GM21360 (cell line): ENCODE results near the gene IL7R.
"Not testable (repeated sequence)": the region's sequence is repeated elsewhere in the genome, so short reads cannot be mapped to it uniquely, and the experiment has no call there.

Source experiments
- ATAC-seq: cut with Tn5 transposase; IDR thresholded peaks from one replicate; pipeline ENCODE4 v1.9.1; 2021; ENCODE audit warnings: mild to moderate bottlenecking, moderate library complexity; ENCODE audit not compliant: unreplicated experiment

IL7R gene

DNA sequence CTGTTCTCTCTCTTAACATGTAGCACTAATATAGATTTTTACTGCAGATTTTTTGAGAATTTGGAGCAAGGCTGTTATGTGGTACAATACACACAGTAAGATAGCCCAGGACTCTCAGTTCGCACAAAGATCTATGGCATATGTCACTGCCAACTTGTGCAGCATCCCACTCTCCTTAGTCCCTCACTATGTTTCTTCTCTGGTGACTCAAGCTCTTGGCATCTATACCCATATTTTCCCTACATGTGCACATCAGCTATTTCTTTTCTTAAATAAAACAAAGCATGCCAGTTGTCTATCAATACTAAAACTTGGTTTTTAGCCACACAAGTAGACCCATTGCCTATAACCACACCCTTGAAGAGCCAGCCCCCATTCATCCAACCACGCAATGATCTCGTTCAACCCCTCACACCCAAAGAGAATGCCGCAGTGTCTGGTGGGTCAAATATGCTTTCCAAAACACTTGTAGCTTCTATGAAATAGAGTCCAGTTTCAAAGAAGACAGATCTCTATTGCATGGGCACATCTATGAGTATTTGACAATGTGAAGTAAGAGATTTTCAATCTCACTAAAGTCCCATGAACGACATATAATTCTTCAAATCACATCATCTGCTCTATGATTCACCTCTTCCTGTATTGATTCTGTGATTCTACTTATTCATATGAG, 18.2 kb upstream of the IL7R start:
- no peak for ATAC-seq

DNA sequence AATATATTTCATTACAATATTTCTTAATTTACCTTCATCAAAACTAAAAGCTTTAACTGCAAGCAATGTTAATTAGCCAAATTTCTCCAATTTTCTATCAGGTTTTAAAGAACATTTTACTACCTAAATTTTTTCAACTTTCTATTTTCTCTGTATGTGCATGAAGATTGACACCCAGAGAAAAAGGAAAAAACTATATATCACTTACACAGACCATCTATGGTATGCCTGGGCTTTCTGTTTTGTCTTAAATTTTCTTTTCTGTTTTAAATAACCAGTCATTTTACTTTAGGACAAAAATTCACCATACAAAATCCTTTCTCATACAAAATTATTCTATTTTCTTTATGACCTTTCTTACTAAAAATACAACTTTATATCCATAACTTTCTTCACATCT, 13.8 kb upstream of the IL7R start:
- ATAC-seq, result no peak

DNA sequence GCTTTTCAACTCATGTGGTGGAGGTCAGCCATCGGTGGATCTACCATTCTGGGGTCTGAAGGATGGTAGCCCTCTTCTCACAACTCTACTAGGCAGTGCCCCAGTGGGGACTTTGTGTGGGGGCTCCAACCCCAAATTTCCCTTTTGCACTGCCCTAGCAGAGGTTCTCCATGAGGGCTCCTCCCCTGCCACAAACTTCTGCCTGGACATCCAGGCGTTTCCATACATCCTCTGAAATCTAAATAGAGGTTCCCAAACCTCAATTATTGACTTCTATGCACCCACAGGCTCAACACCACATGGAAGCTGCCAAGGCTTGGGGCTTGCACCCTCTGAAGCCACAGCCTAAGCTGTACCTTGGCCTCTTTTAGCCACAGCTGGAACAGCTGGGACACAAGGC, 11.2 kb upstream of the IL7R start:
- not testable (repeated sequence) for ATAC-seq

DNA sequence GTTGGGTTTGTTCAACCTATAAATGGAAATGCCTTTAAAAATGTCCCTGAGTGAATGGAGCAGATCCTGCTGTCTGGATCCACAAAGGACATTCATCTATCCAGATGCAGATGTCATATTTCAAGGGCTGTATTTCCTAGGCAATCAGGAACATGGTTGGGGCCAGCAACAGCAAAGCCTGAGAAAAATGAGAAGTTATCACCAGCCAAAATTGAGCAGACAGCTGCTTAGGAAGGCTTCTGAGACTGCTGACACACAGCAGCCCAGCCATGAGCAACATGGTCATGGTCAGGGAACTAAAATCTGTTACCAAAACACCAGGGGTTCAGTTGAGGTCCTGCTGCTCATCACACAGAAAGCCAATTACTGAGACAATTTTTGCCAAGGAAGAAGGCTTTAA, 9.2 kb upstream of the IL7R start:
- ATAC-seq, result no peak

DNA sequence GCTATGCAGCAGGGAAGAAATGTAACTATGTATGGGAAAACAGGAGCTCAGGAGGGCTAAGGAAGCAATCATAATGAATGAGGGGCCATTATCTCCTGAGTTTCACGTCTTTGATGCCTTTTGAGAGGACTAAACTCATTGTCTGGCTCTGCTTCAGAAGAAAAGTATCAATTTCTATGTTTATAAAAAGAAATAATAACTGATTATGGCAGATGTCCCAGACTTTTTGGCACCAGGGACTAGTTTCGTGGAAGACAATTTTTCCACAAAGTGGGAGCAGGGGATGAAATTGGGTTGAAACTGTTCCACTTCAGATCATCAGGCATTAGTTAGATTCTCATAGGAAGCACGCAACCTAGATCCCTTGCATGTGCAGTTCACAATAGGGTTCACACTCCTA, 8.7 kb upstream of the IL7R start:
- no peak for ATAC-seq

DNA sequence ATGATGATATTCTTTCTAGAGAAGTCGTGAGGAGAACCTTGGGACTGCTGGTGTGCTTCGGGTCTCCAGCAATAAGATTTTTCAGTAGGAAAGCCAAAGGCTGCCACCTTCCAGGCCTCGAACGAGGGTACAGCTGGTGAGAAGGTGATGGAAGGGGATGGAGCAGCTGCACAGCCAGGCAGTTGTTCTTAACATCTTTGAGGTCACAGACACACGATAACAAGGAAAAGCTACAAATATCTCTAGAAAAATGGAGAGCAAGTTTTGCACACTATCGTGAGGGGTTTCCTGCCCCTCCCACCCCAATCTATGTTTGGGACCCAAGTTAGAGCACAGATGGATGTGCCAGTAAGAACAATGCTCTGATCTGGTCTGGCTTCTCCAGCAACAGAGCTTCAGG, 6.8 kb upstream of the IL7R start:
- ATAC-seq, result no peak

DNA sequence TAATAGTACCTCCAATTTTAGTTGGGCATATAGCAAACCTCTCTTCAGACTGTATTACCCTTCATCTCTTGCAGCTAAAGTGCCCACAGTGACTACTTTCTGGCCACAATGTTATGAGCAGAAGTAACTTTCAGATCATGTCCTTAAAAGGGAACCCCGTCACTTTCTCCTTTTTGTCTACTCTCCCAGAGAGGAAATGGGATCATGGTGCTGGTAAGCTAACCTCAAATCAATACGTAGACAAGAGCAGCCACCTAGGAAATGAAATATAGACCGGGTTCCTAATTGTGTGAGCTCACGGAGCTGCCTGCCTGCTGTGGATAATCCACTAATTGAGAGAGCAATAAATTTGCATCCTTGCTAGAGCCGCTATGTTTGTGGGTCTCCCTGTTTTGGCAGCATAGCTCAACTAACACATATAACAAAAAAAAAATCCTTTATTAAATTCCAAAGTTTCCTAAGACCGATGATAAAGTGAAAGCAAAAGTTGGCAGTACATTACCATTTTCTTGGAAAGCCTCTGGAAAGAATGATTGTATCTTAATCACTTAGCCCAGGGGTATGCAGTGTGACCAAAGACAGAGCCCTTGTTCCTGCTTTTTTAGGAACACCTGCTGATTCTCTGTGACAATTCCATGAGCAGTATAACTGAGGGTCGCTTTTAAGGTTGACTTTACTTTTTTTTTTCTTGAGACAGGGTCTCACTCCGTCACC, 5.6 kb upstream of the IL7R start:
- no peak for ATAC-seq

DNA sequence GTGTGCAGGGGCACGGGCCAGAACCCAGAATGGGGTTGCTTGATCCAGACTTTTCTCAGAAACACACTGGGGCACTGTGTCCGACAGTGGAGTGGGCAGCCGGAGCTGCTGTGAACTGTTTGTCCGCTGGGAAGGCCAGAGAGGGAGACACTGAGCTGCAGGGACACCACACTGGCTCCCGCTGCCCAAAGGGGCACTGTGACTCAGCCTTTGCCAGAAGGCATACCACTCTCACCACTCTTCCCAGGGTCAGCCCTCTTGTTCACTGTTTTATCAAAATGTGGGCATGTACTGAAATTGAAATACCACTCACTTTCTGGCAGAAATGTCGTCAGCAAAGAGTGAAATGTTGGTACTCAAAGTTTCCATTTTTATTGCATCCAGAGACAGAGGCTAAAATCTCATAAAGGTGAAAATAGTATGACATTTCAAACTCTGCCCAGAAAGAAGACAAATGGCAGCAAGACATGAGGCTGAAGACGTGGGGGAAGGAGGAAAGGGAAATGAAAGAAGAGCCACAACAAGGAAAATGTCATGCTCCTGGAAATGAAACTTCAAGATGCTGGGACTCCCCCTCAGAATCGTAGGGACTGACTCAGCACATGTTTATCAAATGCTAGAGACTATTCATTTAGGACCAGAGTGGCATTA, 4.5 kb upstream of the IL7R start:
- no peak for ATAC-seq

DNA sequence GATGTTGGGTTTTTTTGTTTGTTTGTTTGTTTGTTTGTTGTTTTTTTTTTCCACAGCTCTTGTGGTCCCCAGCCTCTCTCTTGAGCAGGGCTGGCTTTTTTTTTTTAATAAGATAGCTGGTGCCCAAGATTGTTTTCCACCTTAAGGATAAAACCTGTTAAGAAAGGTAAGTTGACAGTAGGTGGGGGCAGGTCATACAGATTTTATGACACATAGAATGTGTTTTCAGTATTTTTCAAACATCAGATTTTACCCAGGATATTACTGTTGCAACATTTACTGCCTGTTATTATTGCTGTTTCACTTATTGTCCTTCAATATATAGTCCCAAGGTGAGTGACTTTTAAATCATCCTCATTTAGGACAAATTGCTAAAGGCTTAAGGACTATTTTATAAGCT, 3.9 kb upstream of the IL7R start:
- no peak for ATAC-seq

DNA sequence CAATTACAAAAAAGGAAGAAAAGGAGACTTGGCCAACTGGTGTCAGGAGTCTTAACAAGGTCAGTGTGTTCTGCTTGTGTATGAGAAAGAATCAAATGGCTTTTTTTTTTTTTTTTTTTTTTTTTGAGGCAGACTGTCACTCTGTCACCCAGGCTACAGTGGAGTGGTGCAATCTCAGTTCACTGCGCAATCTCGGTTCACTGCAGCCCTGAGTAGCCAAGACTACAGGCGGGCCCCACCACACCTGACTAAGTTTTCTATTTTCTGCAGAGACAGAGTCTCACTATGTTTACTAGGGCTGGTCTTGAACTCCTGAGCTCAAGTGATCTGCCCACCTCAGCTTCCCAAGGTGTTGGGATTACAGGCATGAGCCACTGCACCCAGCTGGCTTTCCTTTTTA, 3.1 kb upstream of the IL7R start:
- ATAC-seq, result no peak

DNA sequence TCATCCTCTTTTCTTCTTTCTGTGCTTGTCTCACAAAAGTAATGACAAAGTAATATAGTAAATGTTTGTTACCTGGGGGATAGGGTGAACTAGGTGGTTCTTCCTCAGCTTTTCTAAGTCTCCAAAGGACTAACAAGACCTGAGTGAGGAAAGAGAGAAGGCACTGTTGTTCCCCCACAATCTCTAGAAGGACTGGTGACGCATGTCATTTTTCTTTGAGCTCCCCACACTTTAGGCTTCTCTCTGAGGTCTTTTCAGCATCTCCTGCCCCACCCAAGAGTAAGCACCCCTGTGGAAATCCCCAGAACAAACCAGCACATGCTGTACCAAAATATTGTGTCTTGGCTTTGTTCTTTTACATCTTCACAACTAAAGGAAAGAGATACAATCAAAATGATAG, 2.4 kb upstream of the IL7R start:
- ATAC-seq, result no peak

DNA sequence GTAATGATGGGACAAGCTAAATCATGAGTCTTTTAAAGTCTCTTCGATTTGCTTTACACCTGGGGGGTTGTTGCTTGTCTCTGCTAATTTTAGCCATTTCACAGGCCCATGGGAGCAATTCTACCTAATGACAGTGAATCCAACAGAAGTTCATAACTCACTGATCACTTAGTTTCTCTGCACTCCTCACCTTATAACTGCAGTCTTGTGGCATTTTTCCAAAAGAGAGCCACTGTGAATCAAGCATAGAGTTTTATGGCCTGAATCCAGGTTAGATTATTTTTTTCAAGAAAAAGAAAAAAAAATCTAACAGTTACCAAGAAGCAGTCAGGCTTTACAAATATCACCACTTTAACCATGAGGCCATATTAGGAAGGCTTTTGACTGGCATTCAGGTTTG, 1.5 kb upstream of the IL7R start:
- no peak for ATAC-seq

DNA sequence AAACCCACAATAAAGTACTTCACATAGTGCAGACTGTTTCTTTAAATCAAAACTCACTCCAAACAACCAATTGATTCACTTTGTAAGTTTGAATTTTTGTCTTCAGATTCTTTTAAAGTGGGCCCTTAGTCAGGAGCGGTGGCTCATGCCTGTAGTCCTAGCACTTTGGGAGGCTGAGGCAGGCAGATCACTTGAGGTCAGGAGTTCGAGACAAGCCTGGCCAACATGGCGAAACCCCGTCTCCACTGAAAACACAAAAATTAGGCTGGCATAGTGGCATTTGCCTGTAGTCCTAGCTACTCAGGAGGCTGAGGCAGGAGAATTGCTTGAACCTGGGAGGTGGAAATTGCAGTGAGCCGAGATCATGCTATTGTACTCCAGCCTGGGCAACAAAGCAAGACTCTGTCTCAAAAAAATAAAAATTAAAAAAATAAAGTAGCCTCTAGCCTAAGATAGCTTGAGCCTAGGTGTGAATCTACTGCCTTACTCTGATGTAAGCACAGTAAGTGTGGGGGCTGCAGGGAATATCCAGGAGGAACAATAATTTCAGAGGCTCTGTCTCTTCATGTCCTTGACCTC, 416 bp upstream of the IL7R start:
- not testable (repeated sequence) for ATAC-seq

DNA sequence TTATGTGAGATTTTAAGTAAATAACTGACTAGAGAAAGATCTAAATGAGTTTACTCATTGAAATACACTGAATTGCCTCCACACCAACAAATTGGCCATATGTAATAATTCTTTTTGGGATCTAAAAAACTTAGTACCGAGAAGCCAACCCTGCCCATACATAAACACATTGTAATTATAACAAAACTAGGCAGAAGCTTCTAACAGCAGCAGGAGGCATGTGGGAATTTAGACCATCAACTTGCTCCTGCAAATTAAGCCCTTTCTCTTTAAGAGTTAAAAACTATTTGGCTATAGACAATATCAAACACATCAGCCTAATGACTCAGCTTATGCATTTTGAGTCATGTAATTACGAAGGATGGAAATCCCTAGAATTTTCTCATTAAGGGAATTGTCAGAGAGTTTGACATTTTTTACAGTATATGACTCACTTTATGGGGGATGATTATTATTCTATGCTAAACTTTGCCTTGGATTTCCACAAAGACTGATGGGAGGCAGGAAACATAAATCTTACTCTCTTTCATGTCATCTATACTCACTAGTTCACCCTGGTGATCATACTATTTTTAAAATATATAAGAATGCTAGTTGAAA, 1.0 kb downstream of the IL7R start:
- ATAC-seq, result no peak

DNA sequence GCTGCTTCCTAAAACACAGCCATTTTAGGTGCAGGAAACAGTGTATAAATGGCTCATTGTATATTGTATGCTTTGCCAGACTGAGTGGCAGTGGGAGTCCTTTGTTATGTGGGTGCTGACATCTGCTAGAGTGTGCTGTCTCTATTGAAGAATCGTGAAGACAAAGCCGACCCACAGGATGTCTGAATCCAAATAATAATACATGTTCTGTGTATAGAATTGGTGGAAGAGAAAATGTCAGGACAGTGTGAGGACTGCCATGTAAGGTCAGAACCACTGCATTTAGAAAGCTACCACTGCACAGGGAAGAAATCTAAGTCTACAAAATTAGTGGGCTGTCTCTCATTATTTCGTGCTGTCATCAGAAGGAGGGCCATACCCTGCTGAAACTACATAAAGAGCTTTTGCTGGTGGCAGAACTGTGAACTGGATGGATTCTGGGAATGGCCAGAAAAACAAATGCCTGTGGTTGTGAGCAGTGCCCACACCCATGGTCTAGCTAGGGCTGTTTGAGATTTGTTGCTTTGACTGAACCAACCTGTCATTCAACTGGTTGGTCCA, 2.5 kb downstream of the IL7R start:
- ATAC-seq, result no peak

DNA sequence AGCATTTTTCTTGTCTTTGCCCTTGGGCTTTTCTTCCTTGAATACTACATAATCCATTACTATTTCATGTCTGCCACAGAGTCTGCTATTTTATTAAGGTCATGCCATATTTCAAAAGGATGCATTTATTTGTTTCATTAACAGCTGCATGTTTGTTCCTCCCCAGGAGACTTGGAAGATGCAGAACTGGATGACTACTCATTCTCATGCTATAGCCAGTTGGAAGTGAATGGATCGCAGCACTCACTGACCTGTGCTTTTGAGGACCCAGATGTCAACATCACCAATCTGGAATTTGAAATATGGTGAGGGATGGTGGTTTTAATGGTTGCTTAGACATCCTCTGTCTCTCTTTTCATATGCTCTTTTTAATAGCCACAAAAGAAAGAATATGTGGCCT, 4.0 kb downstream of the IL7R start:
- no peak for ATAC-seq

DNA sequence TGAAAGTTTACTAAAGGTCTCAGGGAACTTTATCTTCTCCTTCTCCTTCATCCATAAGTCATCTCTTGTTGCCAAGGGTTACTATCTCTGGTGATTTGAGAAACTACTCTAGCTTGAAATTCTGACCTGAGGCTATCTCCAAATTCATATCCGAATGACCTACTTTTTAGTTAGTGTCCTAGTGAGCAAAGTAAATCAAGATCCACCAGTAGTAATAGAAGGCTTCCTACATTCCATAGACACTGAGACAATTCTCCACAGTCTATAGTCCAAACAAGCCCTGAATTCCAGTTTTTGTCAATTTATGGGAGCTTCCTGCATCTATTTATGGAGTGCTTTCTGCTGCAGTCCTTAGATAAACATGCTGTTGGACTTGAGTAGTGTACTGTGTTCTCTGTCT, 5.0 kb downstream of the IL7R start:
- no peak for ATAC-seq

DNA sequence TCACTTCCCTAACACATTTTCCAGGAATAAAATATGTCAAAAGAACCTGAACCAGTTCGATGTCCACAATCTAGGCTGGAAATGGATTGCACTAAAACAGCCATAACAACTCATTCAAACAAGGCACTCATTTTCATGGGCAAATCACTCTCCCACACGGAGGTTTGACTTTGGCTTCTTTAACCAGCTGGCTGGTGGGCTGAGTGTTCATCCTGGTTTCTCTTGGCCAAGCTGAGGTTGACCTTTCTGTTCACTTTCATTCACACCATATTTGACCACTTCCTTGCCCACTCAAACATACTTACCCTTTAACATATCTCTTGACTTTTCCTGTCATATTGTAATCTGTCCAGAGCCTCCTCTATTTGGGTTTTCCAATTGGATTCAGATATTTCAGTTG, 5.4 kb downstream of the IL7R start:
- ATAC-seq, result no peak

DNA sequence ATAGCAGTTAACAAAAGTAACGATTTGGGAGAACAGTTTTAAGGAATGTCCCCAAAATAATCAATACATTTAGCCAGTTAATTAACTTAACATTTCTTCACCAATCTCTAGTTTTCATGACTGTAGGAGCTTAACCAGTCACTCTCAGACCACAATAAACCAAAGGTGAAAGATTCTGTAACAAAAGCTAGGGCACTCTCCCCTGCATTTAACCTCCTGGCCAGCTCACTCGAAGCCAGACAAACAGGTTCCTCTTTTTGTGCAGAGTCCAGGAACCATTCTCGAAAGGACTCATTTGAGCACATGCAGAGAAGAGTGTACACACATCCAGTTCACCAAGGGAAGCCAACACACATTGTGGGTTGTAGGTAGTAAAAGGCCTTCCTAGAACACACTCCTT, 6.5 kb downstream of the IL7R start:
- ATAC-seq, result no peak

DNA sequence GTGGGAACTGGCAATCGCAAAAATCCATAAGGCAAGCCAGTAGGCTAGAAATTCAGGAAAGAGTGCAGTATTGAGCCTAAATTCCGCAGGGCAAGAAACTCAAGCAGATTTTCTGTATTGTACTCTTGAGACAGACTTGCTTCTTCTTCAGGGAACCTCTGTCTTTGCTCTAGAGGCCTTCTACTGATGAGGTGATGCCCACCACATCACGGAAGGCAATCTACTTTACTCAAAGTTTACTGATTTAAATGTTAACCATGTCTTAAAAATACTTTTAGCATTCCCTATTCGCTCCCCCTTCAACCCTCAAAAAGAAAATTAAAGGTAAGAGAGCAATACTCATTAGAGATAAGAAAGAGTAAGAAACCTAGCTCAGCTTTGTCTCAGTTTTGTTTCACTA, 11.3 kb downstream of the IL7R start:
- ATAC-seq, result no peak

DNA sequence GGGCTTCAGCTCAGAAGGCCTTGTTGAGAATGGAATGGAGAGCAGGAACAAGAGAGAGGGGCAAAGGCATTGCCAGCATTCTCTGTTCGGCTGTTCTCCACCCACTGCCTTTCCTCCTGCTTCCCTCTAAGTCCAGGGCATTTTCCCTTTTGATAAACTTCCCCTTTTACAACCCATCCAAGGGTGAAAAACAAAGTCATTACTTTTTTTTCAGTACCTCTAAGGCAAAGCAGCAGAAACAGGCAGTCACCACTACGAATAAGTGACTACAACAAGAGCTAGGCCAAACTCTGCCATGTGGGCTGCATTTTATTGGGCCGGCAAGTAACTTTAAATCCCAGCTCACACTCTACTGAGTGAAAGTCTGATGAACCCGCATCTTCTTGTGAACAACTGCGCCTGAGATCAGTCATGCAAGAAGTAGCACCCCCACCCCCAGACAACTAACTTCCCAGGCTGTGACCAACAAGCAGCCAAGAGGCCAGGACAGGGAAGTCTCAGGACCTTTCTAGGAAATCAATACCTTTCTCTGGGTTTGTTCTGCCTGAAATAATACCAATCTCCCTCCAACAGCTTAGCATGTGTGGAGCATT, 13.1 kb downstream of the IL7R start:
- ATAC-seq, result no peak
